ENCODE results near the gene GRIPAP1.

- TF ChIP-seq CTCF (CRISPR knock-in tag; IDR thresholded peaks at IDR 0.05), result no peak
- no peak for TF ChIP-seq CREB1 (IDR thresholded peaks at IDR 0.05)
- no peak for TF ChIP-seq CREB1 (CRISPR knock-in tag; IDR thresholded peaks at IDR 0.05)
- no peak for TF ChIP-seq JUND (CRISPR knock-in tag; IDR thresholded peaks at IDR 0.05)
- TF ChIP-seq TCF12 (IDR thresholded peaks at IDR 0.05), result no peak
- TF ChIP-seq TCF12 (CRISPR knock-in tag; IDR thresholded peaks at IDR 0.05), result no peak
- TF ChIP-seq TAF1 (CRISPR knock-in tag; IDR thresholded peaks at IDR 0.05), result no peak
- TF ChIP-seq ZNF460 (CRISPR knock-in tag; IDR thresholded peaks at IDR 0.05; ENCODE audit: borderline replicate concordance), result no peak
- TF ChIP-seq, protein P1, sequence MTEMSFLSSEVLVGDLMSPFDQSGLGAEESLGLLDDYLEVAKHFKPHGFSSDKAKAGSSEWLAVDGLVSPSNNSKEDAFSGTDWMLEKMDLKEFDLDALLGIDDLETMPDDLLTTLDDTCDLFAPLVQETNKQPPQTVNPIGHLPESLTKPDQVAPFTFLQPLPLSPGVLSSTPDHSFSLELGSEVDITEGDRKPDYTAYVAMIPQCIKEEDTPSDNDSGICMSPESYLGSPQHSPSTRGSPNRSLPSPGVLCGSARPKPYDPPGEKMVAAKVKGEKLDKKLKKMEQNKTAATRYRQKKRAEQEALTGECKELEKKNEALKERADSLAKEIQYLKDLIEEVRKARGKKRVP (CRISPR knock-in tag; IDR thresholded peaks at IDR 0.05), result no peak
- no peak for TF ChIP-seq ZNF772 (CRISPR knock-in tag; IDR thresholded peaks at IDR 0.05)
- TF ChIP-seq ZSCAN29 (CRISPR knock-in tag; conservative IDR thresholded peaks at IDR 0.05), result no peak
- TF ChIP-seq DDIT3 (CRISPR knock-in tag; IDR thresholded peaks at IDR 0.05), result no peak
- TF ChIP-seq ZNF75D (CRISPR knock-in tag; IDR thresholded peaks at IDR 0.05; ENCODE audit: borderline replicate concordance), result no peak
- no peak for TF ChIP-seq ZNF317 (CRISPR knock-in tag; IDR thresholded peaks at IDR 0.05)
- no peak for TF ChIP-seq SP1 (IDR thresholded peaks at IDR 0.05)
- TF ChIP-seq SP1 (CRISPR knock-in tag; IDR thresholded peaks at IDR 0.05), result no peak
Measured at GRCh38 chrX:48960291-48960690, 41.8 kb downstream of the GRIPAP1 start.
